Measurements from ENCODE around the gene FCAMR.

The FCAMR gene

DNA sequence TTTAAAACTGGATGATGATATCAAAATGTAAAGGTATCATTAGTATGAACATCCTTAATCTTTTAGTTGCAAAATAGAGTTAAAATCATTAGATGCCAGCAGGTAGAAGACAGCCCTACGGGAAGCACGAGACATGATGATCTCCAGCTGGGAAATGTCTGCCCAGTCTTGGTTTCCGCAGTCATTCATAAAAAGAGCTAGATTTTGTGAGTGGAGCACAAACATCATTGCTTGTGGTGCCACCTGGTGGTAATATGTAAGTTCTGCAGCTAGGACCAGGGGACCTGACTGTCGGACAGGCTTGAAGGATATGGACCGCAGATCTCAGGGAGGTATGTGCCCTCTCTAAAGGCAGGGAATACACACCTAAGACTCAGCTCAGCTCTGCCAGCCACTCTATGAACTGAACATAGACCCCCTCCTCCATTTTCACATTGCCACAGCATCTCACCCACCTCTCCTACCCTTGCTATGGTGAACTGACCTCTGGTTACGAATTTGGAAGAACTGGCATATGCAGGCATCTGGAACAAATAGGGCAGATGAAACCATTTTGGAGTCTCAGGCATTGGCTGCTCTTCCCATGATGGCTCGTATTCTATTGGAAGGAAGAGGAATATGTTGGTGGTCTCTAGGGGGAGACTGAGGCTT lies 57.7 kb downstream of the FCAMR start:
- ChIA-PET POLR2A (no interaction called here), CTCF (interaction anchor here (0.6 to 12.9 kb wide), 71 partner anchors 10 to 587 kb away, joined by 3 to 307 read pairs (median 6); partner anchors contain the start of genes EIF2D, FCAMR, FCMR and IL20)
- TF ChIP-seq, protein P1, sequence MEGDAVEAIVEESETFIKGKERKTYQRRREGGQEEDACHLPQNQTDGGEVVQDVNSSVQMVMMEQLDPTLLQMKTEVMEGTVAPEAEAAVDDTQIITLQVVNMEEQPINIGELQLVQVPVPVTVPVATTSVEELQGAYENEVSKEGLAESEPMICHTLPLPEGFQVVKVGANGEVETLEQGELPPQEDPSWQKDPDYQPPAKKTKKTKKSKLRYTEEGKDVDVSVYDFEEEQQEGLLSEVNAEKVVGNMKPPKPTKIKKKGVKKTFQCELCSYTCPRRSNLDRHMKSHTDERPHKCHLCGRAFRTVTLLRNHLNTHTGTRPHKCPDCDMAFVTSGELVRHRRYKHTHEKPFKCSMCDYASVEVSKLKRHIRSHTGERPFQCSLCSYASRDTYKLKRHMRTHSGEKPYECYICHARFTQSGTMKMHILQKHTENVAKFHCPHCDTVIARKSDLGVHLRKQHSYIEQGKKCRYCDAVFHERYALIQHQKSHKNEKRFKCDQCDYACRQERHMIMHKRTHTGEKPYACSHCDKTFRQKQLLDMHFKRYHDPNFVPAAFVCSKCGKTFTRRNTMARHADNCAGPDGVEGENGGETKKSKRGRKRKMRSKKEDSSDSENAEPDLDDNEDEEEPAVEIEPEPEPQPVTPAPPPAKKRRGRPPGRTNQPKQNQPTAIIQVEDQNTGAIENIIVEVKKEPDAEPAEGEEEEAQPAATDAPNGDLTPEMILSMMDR (IDR thresholded peaks at IDR 0.05; ENCODE audit: control extremely low read depth, extremely low read depth, low read depth, missing control alignments) = peak; percentile 76
- DNase-seq (ENCODE audit: extremely low spot score) = peak; percentile 70

DNA sequence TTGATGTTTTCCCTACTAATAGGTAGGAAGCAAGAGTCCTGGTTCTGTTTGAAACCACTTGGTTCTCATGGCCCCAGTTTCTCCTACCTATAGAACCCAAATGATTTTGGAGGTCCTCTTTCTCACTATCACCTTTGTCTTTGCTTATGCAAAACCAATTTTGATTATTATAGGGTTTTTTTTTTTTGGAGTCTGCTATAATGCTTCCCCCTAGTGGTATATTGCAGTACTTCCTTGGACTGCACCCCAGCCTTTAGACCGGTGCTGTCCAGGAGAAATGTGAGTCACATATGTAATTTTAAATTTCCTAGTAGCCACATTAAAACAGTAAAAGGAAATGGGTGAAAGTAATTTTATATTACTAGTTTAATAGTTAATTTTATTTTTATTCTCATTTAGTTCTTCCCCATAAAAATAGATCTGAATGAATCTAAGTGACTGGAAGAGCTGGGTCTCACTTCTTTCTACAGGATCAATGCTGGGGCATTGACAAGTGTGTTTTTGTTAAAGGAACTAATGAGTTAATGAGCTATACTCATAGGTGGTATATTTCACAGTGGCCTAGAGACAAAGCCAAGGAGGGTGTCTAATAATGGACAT lies 59.1 kb downstream of the FCAMR start:
- TF ChIP-seq, protein P1 (IDR thresholded peaks at IDR 0.05; ENCODE audit: control extremely low read depth, extremely low read depth, low read depth, missing control alignments) = peak; percentile 62
- CTCF ChIA-PET = interaction anchor here (0.7 to 12.9 kb wide), 45 partner anchors 9 to 589 kb away, joined by 3 to 307 read pairs (median 8); partner anchors contain the start of genes FCAMR, FCMR, IL20 and IL24
- POLR2A ChIA-PET = no interaction called here
- peak; percentile 55 for DNase-seq (ENCODE audit: extremely low spot score)

- TF ChIP-seq, protein P1 (IDR thresholded peaks at IDR 0.05; ENCODE audit: control extremely low read depth, extremely low read depth, low read depth, missing control alignments) = no peak
- POLR2A ChIA-PET = no interaction called here
- no peak for DNase-seq (ENCODE audit: extremely low spot score)
- CTCF ChIA-PET = interaction anchor here (1.0 to 3.6 kb wide), 15 partner anchors 8 to 246 kb away, joined by 3 to 29 read pairs (median 7); partner anchors contain the start of genes FCMR, IL20 and IL24
Measured at GRCh38 chr1:206909883-206910318, 60.4 kb downstream of the FCAMR start.

- ChIA-PET CTCF (interaction anchor here (0.9 to 3.6 kb wide), 25 partner anchors 8 to 300 kb away, joined by 3 to 29 read pairs (median 5); partner anchors contain the start of genes FCMR, IL20 and IL24), POLR2A (interaction anchor here (0.7 kb wide), 1 partner anchor 64 kb away, joined by 3 read pairs; no protein-coding TSS in a partner anchor)
- no peak for DNase-seq (ENCODE audit: extremely low spot score)
Measured at GRCh38 chr1:206909161-206909882, 60.9 kb downstream of the FCAMR start.

GRCh38 chr1:206908038-206908437 lies 62.2 kb downstream of the FCAMR start:
- no peak for DNase-seq (ENCODE audit: extremely low spot score)
- ChIA-PET CTCF (interaction anchor here (0.7 to 3.6 kb wide), 16 partner anchors 10 to 429 kb away, joined by 3 to 29 read pairs (median 6); partner anchors contain the start of genes FCMR and IL24), POLR2A (no interaction called here)
- TF ChIP-seq, protein P1 (IDR thresholded peaks at IDR 0.05; ENCODE audit: control extremely low read depth, extremely low read depth, low read depth, missing control alignments) = no peak

More at GRCh38 chr1:206909161-206909882, 60.9 kb downstream of the FCAMR start:
- TF ChIP-seq, protein P1 (IDR thresholded peaks at IDR 0.05; ENCODE audit: control extremely low read depth, extremely low read depth, low read depth, missing control alignments) = no peak
